Lower leg skin (tissue), 3 donors: Measurements from ENCODE around the gene PCYOX1L.

Source experiments
- CTCF ChIP-seq, 3 donors: fragments of 450-650 bp; IDR thresholded peaks; one replicate each; pipeline ENCODE4 v1.5.1; 2016; ENCODE audit warnings: antibody characterized with exemption in 3 of 3, mild to moderate bottlenecking in 3 of 3, moderate library complexity in 2 of 3
- POLR2A ChIP-seq, 2 donors: fragments of 450-650 bp; IDR thresholded peaks; one replicate each; pipeline ENCODE4 v1.6.1; 2016 to 2017; ENCODE audit warnings: antibody characterized with exemption in 2 of 2, mild to moderate bottlenecking in 1 of 2, moderate library complexity in 1 of 2

DNA sequence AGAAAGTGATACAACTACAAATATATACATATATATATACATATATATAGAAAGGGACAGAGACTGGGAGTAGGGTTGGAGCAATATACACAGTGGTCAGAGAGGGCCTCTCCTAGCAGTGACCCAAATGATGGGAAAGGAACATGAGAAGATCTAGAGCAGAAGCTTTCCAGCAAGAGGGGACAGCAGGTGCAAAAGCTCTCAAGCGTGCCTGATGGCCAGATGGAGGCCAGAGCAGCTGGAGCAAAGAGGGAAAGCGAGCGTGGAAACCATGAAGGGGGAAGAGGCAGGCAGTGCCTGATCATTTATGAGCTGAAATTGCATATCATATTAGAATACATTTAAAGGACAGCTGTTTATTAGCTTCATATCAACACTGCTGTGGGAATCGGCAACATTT lies 20.1 kb upstream of the PCYOX1L start:
- no peak for TF ChIP-seq CTCF (IDR thresholded peaks at IDR 0.05)
- TF ChIP-seq POLR2A (IDR thresholded peaks at IDR 0.05), result no peak
